Astrocyte (in vitro differentiated cells and primary cell): ENCODE measurements around the gene SMIM10L2A.

Source experiments
- EZH2 ChIP-seq: IDR thresholded peaks from 2 replicates; pipeline ENCODE4 v1.6.1; 2012; ENCODE audit warnings: mild to moderate bottlenecking, low read length, inconsistent platforms; ENCODE audit not compliant: insufficient read depth
- TF ChIP-seq, protein P1 (sequence below): IDR thresholded peaks from 2 replicates; pipeline ENCODE4 v1.5.1; 2011; ENCODE audit warnings: low read depth, mild to moderate bottlenecking, inconsistent platforms, low read length, moderate library complexity; ENCODE audit not compliant: insufficient read depth

GRCh38 chrX:135391734-135392133, 30.0 kb upstream of the SMIM10L2A start:
- TF ChIP-seq, protein P1, sequence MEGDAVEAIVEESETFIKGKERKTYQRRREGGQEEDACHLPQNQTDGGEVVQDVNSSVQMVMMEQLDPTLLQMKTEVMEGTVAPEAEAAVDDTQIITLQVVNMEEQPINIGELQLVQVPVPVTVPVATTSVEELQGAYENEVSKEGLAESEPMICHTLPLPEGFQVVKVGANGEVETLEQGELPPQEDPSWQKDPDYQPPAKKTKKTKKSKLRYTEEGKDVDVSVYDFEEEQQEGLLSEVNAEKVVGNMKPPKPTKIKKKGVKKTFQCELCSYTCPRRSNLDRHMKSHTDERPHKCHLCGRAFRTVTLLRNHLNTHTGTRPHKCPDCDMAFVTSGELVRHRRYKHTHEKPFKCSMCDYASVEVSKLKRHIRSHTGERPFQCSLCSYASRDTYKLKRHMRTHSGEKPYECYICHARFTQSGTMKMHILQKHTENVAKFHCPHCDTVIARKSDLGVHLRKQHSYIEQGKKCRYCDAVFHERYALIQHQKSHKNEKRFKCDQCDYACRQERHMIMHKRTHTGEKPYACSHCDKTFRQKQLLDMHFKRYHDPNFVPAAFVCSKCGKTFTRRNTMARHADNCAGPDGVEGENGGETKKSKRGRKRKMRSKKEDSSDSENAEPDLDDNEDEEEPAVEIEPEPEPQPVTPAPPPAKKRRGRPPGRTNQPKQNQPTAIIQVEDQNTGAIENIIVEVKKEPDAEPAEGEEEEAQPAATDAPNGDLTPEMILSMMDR, result no peak
- TF ChIP-seq EZH2, result no peak
